Stimulated activated CD8-positive, alpha-beta memory T cell treated with anti-CD3 and anti-CD28 coated beads, Interleukin-4, amount 100 ng/mL, for 1 hour (primary cell): ENCODE measurements around the gene GPR22.

Source experiments
- DNase-seq, 2 donors: peaks; one replicate each; pipeline ENCODE4 v3.0.0-alpha.2; 2020; ENCODE audit warnings: low read depth in 2 of 2, low spot score in 1 of 2

GPR22 gene

DNA sequence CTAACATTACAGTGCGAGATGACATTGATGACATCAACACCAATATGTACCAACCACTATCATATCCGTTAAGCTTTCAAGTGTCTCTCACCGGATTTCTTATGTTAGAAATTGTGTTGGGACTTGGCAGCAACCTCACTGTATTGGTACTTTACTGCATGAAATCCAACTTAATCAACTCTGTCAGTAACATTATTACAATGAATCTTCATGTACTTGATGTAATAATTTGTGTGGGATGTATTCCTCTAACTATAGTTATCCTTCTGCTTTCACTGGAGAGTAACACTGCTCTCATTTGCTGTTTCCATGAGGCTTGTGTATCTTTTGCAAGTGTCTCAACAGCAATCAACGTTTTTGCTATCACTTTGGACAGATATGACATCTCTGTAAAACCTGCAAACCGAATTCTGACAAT lies 4.3 kb downstream of the GPR22 start:
- no peak for DNase-seq

DNA sequence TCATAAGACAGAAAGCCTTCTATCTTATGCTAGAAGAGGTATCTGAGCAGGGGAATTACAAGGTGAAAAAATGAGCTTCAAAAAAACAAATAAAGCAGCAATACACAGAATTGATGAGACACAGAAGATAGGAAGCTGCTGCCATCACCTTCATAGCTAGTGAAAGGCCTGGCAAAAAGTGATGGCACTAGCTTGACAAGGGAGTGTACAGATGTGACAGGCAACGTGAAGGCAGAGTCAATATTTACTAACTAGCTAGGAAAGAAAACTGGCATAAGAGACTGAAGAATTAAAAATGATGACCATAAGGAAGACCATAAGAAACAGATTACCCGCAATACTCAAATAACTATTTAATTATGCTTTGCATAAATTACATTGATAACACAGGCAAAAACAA lies 9.4 kb downstream of the GPR22 start:
- DNase-seq, result no peak

DNA sequence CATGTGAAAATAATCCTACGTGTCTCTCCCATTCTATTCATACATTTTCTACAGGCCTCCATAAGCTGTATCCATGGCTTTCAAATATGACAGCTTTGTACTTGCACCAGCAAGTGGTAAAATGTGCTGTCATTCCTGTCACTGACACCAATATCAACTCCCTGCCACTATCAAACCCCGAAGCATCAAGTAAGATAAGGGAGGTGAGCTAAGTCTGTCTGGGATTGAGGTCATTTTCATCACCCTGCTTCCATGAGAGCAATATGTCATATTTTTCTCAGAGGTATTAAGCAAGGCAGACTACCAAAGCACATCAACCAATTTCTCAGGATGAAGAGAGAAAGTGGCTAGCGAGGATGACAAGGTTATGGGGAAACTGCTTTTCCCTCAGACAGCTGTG lies 11.1 kb downstream of the GPR22 start:
- no peak for DNase-seq

DNA sequence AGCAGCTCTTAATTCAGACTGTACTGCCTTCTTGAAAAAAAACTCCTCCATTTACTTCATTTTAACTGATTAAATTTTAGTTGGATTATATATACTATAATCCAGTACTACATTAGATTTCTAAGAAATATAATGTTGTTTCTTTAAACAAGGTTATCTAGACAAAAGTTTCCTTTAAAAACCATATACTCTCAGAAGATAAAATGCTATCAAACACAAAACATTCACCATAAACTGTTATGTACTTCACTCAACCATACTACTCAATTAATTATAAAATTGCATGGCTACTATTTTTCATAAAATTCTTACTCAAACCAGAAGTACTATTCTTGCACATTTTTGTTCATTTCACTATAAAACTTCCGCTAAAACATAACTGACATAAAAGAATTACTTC lies 12.7 kb downstream of the GPR22 start:
- no peak for DNase-seq

DNA sequence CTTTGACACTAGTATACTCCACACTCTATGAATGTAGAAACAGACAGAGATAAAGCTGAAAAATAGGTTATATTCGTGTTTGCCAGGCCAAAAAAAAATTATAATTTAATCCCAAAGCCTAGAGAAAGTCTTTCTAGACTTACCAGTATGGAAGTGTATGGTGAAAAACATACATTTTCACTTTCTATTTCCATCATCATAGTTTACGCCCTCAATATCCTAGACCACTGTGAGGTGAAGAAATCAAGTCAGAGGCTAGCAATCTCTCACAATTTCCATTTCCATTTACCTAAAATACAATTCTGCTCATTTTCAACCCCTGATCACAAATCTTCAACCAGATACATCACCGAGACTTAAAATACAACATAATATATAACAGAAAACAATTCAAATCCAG lies 16.2 kb downstream of the GPR22 start:
- no peak for DNase-seq

DNA sequence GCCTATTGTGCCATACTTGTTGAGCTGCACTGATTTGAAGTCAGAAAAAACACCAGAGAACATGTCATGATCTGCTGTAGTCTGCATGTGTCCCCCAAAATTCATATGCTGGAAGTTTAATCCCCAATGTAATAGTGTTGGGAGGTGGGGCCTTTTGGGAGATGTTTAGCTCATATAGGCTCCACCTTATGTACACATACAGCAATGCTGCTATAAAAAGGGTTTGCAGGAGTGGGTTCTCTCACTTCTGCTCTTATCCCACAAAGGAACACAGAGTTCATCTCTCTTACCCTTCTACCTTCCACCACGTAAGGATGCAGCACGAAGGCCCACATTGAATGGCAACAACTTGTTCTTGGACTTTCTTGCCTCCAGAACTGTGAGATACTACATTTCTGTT lies 23.0 kb downstream of the GPR22 start:
- no peak for DNase-seq

DNA sequence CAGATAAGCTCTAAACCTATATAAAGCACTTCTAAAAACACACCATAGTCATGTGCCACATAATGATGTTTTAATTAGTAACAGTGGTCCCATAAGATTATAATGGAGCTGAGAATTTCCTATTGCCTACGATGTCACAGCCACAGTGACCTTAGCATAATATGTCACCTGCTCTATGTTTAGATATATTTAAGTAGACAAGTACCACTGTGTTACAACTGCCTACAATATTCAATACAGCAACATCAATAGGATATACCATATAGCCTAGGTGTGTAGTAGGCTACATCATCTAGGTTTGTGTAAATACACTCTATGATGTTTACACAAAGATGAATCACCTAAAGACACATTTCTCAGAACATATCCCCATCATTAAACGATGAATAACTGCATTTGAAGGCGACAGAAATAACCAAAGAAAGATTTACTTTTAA lies 24.5 kb downstream of the GPR22 start:
- DNase-seq, result no peak

DNA sequence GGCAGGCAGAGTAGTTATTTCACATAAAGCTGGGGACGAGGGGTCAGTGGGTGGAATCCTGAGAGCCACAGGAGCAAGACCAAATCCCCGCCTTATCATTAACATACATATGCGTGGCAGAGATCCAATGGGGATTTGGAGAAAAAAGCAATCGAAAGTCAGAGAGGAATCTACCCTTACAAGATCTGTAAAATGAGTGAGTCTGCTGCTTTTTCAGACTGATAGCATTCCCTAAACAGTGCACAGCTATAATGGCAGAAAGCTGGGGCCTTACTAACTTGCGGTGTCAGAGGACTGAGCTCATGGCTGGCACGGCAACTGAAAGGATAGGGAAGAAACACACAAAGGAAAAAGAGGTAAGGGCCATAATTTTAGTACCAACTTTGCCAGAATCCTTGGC lies 25.0 kb downstream of the GPR22 start:
- no peak for DNase-seq

DNA sequence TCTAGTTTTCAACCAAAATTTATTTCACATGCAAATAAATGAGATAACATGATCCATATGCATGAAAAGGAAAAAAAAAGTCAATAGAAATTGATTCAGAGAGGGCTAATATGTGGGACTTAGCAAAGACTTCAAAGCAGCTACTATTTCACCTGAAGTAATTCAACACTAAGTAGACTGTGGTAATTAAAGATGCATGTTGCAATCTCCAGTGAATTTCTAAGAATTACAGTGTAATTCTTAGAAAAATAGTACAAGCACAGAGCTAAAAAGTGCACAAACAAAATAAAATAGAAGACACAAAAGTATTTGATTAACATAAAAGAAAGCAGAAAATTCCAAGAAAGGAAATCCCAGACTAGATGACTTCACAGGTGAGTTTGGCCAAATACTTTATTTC lies 25.7 kb downstream of the GPR22 start:
- DNase-seq, result no peak

DNA sequence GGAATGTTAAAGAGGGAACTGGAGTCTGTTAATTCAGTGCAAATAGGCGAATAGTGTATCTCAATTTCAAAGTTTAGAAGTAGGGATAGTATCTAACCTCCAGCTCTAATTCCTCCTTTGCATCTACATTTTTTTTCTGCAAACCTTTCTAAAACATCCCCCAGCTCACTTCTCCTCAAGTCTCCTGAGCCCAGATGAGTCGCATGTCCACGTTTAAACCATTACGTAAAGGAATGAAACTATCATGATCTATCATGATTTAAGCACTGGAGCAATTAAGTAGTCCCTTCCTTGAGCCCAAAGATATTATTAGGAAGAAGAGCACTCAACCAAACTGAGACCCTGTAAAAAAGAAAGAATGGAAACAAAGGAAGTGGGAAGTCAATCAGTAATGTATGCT lies 29.9 kb downstream of the GPR22 start:
- no peak for DNase-seq

DNA sequence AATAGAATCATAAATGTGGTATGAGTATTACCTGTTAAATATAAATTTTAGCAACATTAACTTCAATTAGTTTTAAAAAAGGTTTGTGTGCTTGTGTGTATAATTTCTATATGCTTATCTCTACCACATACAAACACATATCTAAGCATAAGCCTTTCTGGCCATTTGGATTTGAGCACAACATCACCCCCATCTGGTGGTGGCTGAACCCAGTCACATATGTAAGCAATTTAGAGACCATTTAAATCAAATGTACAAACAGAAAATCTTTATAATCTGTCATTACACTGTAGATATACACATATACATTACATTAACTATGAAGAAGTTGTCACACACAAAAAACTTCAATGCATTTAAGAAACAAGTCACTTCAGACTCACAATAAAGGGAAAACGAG lies 31.7 kb downstream of the GPR22 start:
- DNase-seq, result no peak

DNA sequence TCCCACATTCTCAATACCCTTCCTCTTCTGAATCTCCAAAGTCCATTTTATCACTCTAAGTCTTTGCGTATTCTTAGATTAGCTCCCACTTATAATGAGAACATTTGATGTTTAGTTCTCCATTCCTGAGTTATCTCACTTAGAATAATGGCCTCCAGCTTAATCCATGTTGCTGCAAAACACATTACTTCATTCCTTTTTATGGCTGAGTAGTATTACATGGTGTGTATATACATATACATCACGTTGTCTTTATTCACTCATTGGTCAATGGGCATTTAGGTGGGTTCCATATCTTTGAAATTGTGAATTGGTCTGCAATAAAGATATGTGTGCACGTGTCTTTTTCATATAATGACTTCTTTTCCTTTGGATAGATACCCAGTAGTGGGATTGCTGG lies 32.3 kb downstream of the GPR22 start:
- no peak for DNase-seq

DNA sequence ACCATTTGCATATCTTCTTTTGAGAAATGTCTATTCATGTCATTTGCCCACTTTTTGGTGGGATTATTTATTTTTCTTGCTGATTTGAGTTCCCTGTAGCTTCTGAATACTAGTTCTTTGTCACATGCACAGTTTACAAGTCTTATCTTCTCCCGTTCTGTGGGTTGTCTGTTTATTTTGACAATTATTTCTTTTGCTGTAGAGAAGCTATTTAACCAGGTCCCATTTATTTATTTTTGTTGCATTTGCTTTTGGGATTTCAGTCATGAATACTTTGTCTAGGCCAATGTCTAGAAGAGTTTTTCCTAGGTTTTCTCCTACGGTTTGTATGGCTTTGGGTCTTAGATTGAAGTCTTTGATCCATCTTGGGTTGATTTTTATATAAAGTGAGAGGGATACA lies 32.9 kb downstream of the GPR22 start:
- no peak for DNase-seq

DNA sequence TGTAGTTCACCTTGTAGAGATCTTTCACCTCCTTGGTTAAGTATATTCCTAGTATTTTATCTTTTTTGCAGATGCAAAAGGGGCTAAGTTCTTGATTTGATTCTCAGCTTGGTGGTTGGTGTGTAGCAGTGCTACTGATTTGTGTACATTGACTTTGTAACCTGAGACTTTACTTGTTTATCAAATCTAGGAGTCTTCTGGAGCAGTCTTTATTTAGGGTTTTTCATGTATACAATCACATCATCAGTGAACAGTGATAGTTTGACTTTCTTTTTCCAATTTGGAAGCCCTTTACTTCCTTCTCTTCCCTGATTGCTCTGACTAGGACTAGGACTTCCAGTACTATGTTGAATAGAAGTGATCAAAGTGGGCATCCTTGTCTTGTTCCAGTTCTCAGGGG lies 33.8 kb downstream of the GPR22 start:
- no peak for DNase-seq

DNA sequence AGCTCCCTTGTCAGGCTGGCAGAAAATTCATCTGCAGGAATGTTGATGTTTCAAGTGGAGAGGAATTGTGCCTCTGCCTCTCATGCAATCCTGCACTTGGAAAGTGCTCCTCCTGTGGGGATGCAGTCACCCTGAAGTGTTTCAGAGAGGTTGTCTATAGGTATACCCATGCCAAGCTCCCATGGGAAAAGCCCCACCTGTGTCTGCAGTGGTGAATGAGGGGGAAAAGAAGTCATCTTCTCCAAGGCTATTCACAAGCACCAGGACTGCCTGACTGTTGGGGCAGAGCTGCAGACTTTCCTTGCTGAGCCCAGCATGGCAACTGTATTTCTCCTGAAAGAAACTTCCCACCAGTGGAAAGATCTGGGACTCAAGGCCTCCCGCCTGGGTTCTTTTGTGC lies 35.5 kb downstream of the GPR22 start:
- no peak for DNase-seq

DNA sequence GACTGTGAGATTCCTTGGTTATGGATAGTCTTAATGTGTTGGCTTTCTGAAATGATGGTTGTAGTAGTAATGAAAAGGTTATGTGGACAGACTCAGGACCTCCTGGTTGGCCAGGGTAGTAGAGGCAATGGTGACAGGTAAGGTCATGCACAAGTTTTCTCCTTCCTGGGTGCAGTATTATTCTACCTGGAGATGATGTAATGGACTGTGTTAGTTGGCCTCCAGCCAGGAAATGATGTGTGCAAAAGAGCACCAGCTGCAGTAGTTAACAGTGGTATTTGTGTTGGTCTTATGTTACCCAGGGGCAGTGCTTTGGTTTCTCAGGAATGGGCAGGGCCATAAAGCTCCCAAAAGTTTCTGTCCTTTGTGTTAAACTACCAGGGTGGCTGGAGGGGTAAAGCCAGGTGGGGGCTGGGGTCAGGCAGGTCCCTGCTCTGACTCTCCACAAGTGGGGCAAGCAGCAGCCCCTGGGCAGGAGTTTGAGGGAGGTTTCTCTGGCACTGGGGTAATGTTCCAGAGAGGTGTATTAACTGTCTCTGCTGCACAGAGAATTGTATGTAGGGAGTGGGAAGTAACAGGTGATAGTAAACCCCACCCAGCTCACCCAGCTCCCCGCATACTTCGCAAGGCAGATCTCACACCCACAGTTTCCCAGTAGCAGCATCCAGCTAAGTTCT lies 36.3 kb downstream of the GPR22 start:
- no peak for DNase-seq

DNA sequence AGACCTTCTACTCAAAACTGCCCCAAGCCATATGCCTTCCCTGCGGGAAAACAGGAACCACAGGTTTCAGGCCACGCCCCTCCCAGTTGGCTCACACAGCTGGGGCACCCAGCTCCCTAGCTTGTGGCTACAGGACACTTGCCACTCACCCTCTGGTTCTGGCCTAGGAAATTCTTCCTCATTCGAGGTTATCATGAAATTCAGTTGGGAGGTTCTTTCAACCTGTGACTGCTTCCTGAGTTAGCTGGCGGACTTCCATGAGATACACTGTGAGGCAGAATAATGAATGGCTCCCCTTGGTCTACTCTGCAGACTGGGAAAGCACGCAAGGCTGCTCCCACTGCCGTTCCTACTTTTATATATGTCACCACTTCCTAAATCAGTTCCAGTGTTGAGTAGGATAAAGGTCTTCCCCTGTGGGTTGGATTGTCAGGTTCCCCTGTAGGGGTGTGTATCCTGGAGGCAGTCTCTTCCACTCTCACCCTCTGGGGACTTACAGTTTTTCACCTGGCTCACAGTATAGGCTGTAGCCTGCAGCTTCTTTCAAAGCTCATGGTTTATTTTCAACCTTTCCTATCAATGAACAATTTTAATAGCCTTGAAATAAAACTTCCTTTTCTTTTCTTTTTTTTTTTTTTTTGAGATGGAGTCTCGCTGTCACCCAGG lies 37.0 kb downstream of the GPR22 start:
- no peak for DNase-seq
